SH-SY5Y (cell line): ENCODE measurements around the gene TRIM65.

ENCODE experiments used
- GATA2 ChIP-seq: IDR thresholded peaks from 2 replicates; pipeline ENCODE4 v1.6.1; 2011; ENCODE audit warnings: mild to moderate bottlenecking, low read depth, low read length
- GATA3 ChIP-seq: IDR thresholded peaks from 2 replicates; pipeline ENCODE4 v1.6.1; 2011; ENCODE audit warnings: low read depth, mild to moderate bottlenecking, low read length, moderate library complexity

DNA sequence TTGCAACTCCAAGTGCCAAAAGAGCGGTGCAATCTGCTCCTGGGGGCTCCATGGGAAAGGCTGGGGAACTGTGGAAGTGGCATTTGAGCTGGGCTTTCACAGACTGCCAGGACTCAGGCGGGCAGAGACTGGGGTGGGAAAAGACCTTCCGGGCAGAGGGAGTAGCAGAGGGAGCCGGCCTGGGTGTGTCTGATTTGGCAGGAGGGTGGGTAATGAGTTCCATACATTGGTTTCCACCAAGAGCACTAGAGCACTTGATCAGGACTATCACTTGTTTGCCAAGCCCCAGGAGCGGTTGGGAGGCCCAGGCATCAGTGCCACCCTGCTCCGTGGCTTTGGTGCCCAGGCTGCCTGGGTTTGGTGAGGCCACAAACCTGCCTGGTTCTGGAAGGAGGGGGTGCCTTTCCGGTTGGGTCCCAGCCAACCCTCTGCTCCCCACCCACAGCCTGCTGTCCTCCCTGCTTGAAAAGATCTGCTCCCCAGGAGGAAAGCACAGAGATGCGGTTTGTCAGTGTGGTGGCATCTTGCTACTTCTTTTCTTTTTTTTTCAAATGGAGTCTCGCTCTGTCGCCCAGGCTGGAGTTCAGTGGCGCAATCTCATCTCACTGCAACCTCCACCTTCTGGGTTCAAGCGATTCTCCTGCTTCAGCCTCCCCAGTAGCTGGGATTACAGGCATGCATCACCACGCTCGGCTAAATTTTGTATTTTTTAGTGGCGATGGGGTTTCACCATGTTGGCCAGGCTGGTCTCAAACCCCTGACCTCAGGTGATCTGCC is 14.9 kb downstream of the TRIM65 start:
- TF ChIP-seq GATA3 (no peak), GATA2 (no peak)
